Pancreas (tissue), 10 donors: ENCODE results near the gene NLRP5. TPM values are rescaled to one million over a fixed set of nuclear protein-coding genes. Genes with fewer than 3 reads are reported as not detected.
A peak's percentile ranks its signal among the peaks of the same experiment; 100 is the strongest.

Source experiments
- ATAC-seq, 4 donors: fragments of 200-7000 bp; cut with Tn5 transposase; one replicate each; pipeline versions ENCODE4 v1.8.0 to v1.9.1; 2020; ENCODE audit warnings: mild to moderate bottlenecking in 4 of 4, moderate library complexity in 4 of 4
- DNase-seq, 6 donors: peaks; one replicate each; pipeline ENCODE4 v3.0.0-alpha.2; 2020
- FAIRE-seq: peaks from 2 replicates; lab custom pipeline; 2012; peaks lifted over from hg19 to GRCh38; lab: Jason Lieb, UNC
- H3K27ac ChIP-seq, 4 donors: fragments of 200-600 bp; sonication (generic); 1 replicate in 3 of 4; 2 replicates in 1 of 4; pipeline versions ENCODE4 v1.5.0 to v1.8.0; 2020
- H3K27me3 ChIP-seq, 4 donors: fragments of 200-600 bp; one replicate each; pipeline ENCODE4 v1.8.0; 2021
- H3K36me3 ChIP-seq, 3 donors: fragments of 200-600 bp; sonication (generic) in 1 of 3; one replicate each; pipeline versions ENCODE4 v1.5.0 to v1.8.0; 2020 to 2021
- H3K4me1 ChIP-seq, 3 donors: fragments of 200-600 bp; one replicate each; pipeline ENCODE4 v1.8.0; 2021
- H3K4me3 ChIP-seq, 4 donors: fragments of 200-600 bp; sonication (generic) in 2 of 4; one replicate each; pipeline versions ENCODE4 v1.5.0 to v1.8.0; 2020 to 2021
- H3K9me3 ChIP-seq, 4 donors: fragments of 200-600 bp; one replicate each; pipeline ENCODE4 v1.8.0; 2021
- WGBS, 2 donors: extraction: QIAGEN DNeasy Blood & Tissue Kit; methylation state at CpG; one replicate each; pipeline ENCODE4 v1.1.7; 2013; 5-methylcytosine and 5-hydroxymethylcytosine counted together
- intact Hi-C, 3 donors: fragments of 100-400 bp; cut with DNase I; formaldehyde crosslinking; loops; one replicate each; pipeline versions ENCODE4 v1.11.1 to v1.14.2; 2022
- polyA plus RNA-seq, 2 donors: library from polyadenylated mRNA; stranded (reverse); fragments of 200-250 nt; gene quantifications; one replicate each; pipeline ENCODE4 v1.2.3, GENCODE V29; 2013
- total RNA-seq, 6 donors: library from RNA; stranded (reverse); fragmentation: NEBNext Ultra II Directional in 4 of 6; extraction: Animal tissue kit (Norgen Biotek cat#: 25700) in 4 of 6; gene quantifications; one replicate each; pipeline versions ENCODE4 v1.2.1 to v1.2.4, GENCODE V29; 2021 to 2023
- TF ChIP-seq, protein P1 (sequence below), 4 donors: fragments of 200-600 bp; sonication (generic) in 3 of 4; IDR thresholded peaks; one replicate each; pipeline versions ENCODE4 v1.5.0 to v1.8.0; 2021; ENCODE audit warnings: antibody characterized with exemption in 4 of 4
- donor health status: healthy with polysubstance abuse.
- donor health status: DM: no; HTN: no; CAD: no; lungs with moderate emphysema.
- donor health status: DM: no; HTN: no; CAD: no.
- donor health status: control.
- donor health status: control.
- donor health status: Bipolar disorder and iron deficiency.
- donor health status: DM: yes; HTN: yes; CAD: no.
- donor health status: DM: no; HTN: no; CAD: no.
- donor health status: DM: no; HTN: no; CAD: no.
- donor health status: DM: yes; HTN: yes; CAD: no.

The NLRP5 gene
- total and polyA plus RNA-seq, 8 donors = not detected

DNA sequence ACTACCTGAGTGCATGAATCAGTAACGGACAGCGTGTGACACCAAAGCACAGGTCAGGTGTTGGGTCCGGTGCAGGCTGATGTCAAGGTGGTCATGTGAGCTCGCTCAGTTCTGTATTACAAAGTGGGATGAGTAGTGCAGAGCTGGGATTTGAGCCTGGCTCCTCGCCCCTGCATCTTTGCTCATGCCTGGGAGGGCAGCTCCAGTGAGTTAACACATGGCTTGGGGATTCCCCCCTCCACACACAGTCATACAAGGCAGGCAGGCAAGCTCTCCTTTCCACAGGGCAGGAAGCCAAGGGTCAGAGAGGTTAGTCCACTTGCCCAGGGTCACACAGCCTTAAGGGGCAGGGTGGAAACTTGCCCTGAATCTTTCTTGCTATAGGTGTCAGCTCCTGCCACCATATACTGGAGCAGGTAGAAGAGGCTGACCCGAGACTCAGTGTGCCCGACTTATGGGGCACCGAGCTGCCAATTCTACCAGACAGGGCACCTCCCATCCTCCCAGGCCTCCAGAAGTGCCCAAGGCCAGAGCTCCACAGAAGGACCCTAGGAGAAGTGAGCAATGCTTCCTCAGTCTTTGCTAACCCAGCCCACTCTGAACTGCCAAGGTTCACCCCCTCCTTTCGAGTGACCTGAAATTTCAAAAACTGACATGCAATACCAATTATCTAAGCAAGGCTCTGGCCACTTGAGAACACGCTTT, 99.1 kb downstream of the NLRP5 start:
- peaks cover 0 to 6% (median 0%) of the 10 kb centered on the region in 3 donors for H3K4me1 ChIP-seq
- intact Hi-C loops = no loop called here
- no peaks in the 10 kb centered on the region for H3K9me3 ChIP-seq
- FAIRE-seq = no peak
- H3K27ac ChIP-seq = no peak overlapping the region
- H3K27me3 ChIP-seq = no peaks in the 10 kb centered on the region
- peaks cover 0 to 7% (median 0%) of the 10 kb centered on the region in 3 donors for H3K36me3 ChIP-seq
- DNase-seq = no peak
- TF ChIP-seq, protein P1, sequence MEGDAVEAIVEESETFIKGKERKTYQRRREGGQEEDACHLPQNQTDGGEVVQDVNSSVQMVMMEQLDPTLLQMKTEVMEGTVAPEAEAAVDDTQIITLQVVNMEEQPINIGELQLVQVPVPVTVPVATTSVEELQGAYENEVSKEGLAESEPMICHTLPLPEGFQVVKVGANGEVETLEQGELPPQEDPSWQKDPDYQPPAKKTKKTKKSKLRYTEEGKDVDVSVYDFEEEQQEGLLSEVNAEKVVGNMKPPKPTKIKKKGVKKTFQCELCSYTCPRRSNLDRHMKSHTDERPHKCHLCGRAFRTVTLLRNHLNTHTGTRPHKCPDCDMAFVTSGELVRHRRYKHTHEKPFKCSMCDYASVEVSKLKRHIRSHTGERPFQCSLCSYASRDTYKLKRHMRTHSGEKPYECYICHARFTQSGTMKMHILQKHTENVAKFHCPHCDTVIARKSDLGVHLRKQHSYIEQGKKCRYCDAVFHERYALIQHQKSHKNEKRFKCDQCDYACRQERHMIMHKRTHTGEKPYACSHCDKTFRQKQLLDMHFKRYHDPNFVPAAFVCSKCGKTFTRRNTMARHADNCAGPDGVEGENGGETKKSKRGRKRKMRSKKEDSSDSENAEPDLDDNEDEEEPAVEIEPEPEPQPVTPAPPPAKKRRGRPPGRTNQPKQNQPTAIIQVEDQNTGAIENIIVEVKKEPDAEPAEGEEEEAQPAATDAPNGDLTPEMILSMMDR (IDR thresholded peaks at IDR 0.05) = no peak
- no peak overlapping the region for H3K4me3 ChIP-seq
- no peak for ATAC-seq
- 92 to 93% methylated on average over 10 of the region's 10 CpGs for WGBS, 2 donors

DNA sequence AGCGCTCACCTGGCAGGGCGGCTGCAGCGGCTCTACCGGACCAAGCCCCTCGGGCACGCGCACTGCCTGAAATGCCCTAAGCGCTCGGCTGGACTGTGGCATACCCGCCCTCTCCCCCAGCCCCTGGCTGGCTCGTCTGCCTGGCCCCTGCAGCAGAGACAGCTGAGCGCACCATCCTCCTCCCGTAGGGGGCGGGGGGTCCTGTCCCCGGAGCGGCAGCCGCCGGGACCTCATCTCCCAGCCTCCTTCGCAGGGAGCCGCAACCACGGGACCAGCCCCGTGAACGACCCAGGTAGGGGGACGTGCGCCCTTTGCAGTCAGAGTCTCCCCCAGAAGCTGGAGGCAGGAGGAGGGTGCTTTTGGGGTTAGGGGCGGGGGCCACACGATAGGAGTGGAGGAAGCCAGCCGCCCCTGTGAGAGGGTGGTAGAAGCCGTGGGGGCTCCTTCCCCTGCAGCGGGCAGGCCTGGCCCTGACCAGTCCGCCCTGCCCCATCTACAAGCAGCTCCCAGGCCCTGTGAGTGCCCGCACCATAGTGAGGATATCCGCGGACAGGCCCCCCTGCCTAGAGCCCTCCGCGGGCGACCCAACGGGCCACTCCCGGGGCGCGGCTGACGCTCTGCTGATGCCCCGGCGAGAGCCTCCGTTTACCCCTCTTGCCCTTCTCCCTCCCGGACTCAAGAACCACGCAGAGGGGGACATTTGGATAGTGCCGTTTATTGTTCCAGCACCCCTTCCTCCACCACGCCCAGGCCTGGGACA, 100.3 kb downstream of the NLRP5 start:
- H3K36me3 ChIP-seq = peaks cover 0 to 7% (median 0%) of the 10 kb centered on the region in 3 donors
- no peaks in the 10 kb centered on the region for H3K4me1 ChIP-seq
- H3K27ac ChIP-seq = no peak overlapping the region
- TF ChIP-seq, protein P1 (IDR thresholded peaks at IDR 0.05) = no peak
- 84 to 86% methylated on average over 44 to 49 of the region's 49 CpGs for WGBS, 2 donors
- H3K4me3 ChIP-seq = no peak overlapping the region
- ATAC-seq (no peak), FAIRE-seq (no peak), DNase-seq (no peak)
- H3K27me3 ChIP-seq = no peaks in the 10 kb centered on the region
- intact Hi-C loops = no loop called here
- H3K9me3 ChIP-seq = no peaks in the 10 kb centered on the region

DNA sequence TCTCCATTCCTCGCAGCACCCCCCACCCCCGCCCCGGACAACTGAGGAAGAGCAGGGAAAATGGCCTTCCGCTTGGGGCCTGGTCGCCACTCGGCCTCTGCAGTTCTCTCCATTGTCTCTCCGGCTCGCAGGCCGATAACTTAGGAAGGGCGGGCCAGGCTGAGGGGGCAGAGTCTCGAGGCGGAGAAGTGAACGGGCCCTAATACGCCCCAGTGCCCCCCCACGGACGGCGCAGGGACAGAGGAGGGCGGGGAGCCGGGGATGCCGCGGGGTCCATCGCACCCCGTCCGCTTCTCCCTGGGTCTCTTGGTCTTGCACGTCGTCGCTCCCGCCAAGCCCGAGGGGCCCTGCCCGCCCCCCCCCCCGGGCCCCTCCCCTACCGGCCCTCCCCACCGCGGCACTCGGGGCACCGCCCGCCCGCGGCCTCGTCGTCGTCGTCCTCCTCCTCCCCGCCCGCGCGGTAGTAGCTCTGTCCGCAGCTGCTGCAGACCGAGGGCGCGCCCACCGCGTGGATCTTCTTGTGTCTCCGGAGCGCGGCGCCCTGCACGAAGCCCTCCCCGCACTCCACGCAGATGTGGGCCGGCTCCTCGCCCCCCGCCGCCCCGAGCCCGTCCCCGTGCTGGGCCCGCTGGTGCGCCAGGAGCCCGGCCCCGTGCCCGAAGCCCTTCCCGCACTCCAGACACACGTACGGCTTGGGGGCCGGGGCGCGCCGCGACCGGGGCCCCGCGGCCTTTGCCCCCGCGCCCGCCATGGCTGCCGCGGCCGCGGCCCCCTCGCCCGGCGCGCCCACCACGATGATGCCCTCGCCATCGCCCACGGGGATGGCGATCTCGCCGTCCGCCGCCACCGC, 101.3 kb downstream of the NLRP5 start:
- intact Hi-C loops = no loop called here
- WGBS, 2 donors = 87 to 92% methylated on average over 78 to 104 of the region's 104 CpGs
- FAIRE-seq (no peak), DNase-seq (peak in 1 of 6 donors; percentile 62), ATAC-seq (no peak)
- no peak overlapping the region for H3K27ac ChIP-seq
- TF ChIP-seq, protein P1 (IDR thresholded peaks at IDR 0.05) = no peak
- H3K36me3 ChIP-seq = peaks cover 0 to 7% (median 0%) of the 10 kb centered on the region in 3 donors
- no peak overlapping the region for H3K4me3 ChIP-seq
- no peaks in the 10 kb centered on the region for H3K27me3 ChIP-seq
- H3K9me3 ChIP-seq = no peaks in the 10 kb centered on the region
- no peaks in the 10 kb centered on the region for H3K4me1 ChIP-seq

DNA sequence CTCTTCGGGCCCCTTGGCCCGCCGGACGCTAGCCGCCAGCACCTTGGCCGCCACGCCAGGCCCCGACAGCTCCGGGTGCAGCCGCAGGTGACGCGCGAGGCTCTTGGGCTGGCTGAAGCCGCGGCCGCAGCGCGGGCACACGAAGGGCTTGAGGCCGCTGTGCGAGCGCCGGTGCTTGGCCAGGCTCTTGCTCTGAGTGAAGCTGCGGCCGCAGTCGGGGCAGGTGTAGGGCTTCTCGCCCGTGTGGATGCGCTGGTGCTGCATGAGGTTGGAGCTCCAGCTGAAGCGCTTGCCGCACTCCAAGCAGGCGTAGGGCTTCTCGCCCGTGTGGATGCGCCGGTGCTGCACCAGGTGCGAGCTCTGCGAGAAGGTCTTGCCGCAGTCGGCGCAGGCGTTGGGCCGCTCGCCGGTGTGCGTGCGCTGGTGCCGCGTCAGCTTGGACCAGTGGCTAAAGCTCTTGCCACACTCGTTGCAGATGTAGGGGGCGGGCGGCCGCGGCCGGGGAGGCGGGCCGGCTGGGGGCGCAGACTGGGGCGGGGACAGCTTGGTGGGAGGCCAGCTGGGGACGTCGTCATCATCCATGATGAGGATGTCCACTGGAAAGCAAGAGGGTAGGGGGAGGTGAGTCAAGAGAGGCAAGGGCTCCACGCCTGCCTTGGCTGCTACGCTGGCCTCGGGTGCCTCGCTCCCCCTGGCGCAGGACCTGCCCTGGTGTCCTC, 102.1 kb downstream of the NLRP5 start:
- no peak overlapping the region for H3K27ac ChIP-seq
- ATAC-seq (no peak), FAIRE-seq (no peak), DNase-seq (peak in 1 of 6 donors; percentile 61)
- no peak overlapping the region for H3K4me3 ChIP-seq
- intact Hi-C loops = no loop called here
- H3K9me3 ChIP-seq = no peaks in the 10 kb centered on the region
- no peaks in the 10 kb centered on the region for H3K4me1 ChIP-seq
- TF ChIP-seq, protein P1 (IDR thresholded peaks at IDR 0.05) = no peak
- no peaks in the 10 kb centered on the region for H3K27me3 ChIP-seq
- H3K36me3 ChIP-seq = peaks cover 0 to 7% (median 0%) of the 10 kb centered on the region in 3 donors
- 94 to 95% methylated on average over 66 of the region's 66 CpGs for WGBS, 2 donors
